ENCODE data around the gene ADCY9. TPM values are rescaled to one million over a fixed set of nuclear protein-coding genes. Genes with fewer than 3 reads are reported as not detected.

The ADCY9 gene
- total RNA-seq, 1 experiment from 2014 or later = 11.5 TPM

DNA sequence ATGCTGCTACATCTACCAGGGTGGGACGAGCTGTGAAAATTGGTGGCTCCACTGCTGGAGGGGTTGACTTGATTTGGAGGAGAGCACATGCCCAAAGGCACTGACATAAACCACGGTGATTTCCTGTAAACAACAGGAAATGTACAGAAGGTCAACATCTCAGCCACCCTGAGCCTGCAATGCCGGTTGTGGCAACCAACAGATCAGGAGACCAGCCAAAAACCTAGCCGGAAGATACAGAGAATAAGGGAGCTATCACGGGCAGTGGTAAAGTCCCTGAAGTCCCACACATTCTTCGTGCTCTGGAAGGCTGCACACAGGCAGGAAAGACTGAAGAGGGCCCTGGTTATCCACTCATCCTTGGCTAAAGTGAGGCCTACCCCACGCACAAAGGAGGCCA is 56.2 kb downstream of the ADCY9 start:
- H3K27me3 Mint-ChIP-seq (ENCODE audit: low read depth) = no peaks in the 10 kb centered on the region
- CTCF ChIA-PET = no interaction called here
- ATAC-seq = no peak
- peaks cover 10% of the 10 kb centered on the region; the same call in 1 of the 2 replicates for H3K36me3 Mint-ChIP-seq
- H3K4me3 Mint-ChIP-seq = no peak overlapping the region
- POLR2A ChIA-PET = no interaction called here
- no peak overlapping the region for H3K27ac Mint-ChIP-seq
- DNase-seq (ENCODE audit: low spot score) = no peak
- TF ChIP-seq ETV6 (CRISPR knock-in tag; IDR thresholded peaks at IDR 0.05) (no peak), MXD4 (CRISPR knock-in tag; IDR thresholded peaks at IDR 0.05; ENCODE audit: borderline replicate concordance) (no peak), GRHL2 (CRISPR knock-in tag; IDR thresholded peaks at IDR 0.05; ENCODE audit: insufficient replicate concordance, severe bottlenecking) (no peak), GTF2I (CRISPR knock-in tag; conservative IDR thresholded peaks at IDR 0.05) (no peak)
- TF ChIP-seq, protein P1, sequence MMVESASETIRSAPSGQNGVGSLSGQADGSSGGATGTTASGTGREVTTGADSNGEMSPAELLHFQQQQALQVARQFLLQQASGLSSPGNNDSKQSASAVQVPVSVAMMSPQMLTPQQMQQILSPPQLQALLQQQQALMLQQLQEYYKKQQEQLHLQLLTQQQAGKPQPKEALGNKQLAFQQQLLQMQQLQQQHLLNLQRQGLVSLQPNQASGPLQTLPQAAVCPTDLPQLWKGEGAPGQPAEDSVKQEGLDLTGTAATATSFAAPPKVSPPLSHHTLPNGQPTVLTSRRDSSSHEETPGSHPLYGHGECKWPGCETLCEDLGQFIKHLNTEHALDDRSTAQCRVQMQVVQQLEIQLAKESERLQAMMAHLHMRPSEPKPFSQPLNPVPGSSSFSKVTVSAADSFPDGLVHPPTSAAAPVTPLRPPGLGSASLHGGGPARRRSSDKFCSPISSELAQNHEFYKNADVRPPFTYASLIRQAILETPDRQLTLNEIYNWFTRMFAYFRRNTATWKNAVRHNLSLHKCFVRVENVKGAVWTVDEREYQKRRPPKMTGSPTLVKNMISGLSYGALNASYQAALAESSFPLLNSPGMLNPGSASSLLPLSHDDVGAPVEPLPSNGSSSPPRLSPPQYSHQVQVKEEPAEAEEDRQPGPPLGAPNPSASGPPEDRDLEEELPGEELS (CRISPR knock-in tag; IDR thresholded peaks at IDR 0.05) = no peak
- peaks cover 38% of the 10 kb centered on the region for H3K9me3 Mint-ChIP-seq
- peaks cover 13% of the 10 kb centered on the region for H3K4me1 Mint-ChIP-seq

DNA sequence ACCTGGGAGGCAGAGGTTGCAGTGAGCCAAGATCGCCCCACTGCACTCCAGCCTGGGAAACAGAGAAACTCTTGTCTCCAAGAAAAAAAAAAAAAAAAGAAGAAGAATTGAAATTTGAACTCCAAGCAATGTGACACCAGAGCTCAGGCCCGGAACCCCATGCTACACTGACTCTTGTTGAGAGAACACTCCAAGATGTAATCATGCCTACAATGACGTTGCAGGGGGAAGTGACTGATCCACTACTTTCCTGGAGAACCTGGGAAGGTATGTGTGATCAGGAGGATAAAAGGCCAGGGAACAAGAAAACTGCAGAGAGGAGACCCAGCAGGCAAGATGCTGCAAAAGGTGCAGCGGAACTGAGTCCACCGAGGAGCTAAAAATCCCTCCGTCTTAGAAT is 57.9 kb downstream of the ADCY9 start:
- peaks cover 10% of the 10 kb centered on the region; the same call in 1 of the 2 replicates for H3K36me3 Mint-ChIP-seq
- no peak overlapping the region for H3K4me3 Mint-ChIP-seq
- ATAC-seq = no peak
- H3K27ac Mint-ChIP-seq = no peak overlapping the region
- H3K4me1 Mint-ChIP-seq = peaks cover 20% of the 10 kb centered on the region
- ChIA-PET CTCF (interaction anchor here (2.1 kb wide), 1 partner anchor 196 kb away, joined by 5 read pairs; no protein-coding TSS in a partner anchor), POLR2A (no interaction called here)
- H3K27me3 Mint-ChIP-seq (ENCODE audit: low read depth) = no peaks in the 10 kb centered on the region
- peaks cover 32% of the 10 kb centered on the region for H3K9me3 Mint-ChIP-seq
- DNase-seq (ENCODE audit: low spot score) = no peak
- TF ChIP-seq, protein P2, sequence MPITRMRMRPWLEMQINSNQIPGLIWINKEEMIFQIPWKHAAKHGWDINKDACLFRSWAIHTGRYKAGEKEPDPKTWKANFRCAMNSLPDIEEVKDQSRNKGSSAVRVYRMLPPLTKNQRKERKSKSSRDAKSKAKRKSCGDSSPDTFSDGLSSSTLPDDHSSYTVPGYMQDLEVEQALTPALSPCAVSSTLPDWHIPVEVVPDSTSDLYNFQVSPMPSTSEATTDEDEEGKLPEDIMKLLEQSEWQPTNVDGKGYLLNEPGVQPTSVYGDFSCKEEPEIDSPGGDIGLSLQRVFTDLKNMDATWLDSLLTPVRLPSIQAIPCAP (CRISPR knock-in tag; IDR thresholded peaks at IDR 0.05) = no peak
- TF ChIP-seq FOXK1 (CRISPR knock-in tag; IDR thresholded peaks at IDR 0.05) (no peak), ZNF671 (CRISPR knock-in tag; IDR thresholded peaks at IDR 0.05) (no peak), JAZF1 (CRISPR knock-in tag; IDR thresholded peaks at IDR 0.05) (no peak), CREB1 (CRISPR knock-in tag; IDR thresholded peaks at IDR 0.05) (no peak), CBFB (CRISPR knock-in tag; IDR thresholded peaks at IDR 0.05; ENCODE audit: low read depth) (no peak), ZNF317 (CRISPR knock-in tag; IDR thresholded peaks at IDR 0.05; ENCODE audit: borderline replicate concordance, low read depth) (no peak), ZNF396 (CRISPR knock-in tag; IDR thresholded peaks at IDR 0.05; ENCODE audit: borderline replicate concordance) (no peak), RELA (CRISPR knock-in tag; IDR thresholded peaks at IDR 0.05; ENCODE audit: borderline replicate concordance) (no peak), ZNF416 (CRISPR knock-in tag; IDR thresholded peaks at IDR 0.05) (no peak)
- TF ChIP-seq, protein P3, sequence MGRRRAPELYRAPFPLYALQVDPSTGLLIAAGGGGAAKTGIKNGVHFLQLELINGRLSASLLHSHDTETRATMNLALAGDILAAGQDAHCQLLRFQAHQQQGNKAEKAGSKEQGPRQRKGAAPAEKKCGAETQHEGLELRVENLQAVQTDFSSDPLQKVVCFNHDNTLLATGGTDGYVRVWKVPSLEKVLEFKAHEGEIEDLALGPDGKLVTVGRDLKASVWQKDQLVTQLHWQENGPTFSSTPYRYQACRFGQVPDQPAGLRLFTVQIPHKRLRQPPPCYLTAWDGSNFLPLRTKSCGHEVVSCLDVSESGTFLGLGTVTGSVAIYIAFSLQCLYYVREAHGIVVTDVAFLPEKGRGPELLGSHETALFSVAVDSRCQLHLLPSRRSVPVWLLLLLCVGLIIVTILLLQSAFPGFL (CRISPR knock-in tag; IDR thresholded peaks at IDR 0.05; ENCODE audit: borderline replicate concordance) = no peak
- TF ChIP-seq, protein P4, sequence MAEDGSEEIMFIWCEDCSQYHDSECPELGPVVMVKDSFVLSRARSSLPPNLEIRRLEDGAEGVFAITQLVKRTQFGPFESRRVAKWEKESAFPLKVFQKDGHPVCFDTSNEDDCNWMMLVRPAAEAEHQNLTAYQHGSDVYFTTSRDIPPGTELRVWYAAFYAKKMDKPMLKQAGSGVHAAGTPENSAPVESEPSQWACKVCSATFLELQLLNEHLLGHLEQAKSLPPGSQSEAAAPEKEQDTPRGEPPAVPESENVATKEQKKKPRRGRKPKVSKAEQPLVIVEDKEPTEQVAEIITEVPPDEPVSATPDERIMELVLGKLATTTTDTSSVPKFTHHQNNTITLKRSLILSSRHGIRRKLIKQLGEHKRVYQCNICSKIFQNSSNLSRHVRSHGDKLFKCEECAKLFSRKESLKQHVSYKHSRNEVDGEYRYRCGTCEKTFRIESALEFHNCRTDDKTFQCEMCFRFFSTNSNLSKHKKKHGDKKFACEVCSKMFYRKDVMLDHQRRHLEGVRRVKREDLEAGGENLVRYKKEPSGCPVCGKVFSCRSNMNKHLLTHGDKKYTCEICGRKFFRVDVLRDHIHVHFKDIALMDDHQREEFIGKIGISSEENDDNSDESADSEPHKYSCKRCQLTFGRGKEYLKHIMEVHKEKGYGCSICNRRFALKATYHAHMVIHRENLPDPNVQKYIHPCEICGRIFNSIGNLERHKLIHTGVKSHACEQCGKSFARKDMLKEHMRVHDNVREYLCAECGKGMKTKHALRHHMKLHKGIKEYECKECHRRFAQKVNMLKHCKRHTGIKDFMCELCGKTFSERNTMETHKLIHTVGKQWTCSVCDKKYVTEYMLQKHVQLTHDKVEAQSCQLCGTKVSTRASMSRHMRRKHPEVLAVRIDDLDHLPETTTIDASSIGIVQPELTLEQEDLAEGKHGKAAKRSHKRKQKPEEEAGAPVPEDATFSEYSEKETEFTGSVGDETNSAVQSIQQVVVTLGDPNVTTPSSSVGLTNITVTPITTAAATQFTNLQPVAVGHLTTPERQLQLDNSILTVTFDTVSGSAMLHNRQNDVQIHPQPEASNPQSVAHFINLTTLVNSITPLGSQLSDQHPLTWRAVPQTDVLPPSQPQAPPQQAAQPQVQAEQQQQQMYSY (CRISPR knock-in tag; IDR thresholded peaks at IDR 0.05) = no peak
- TF ChIP-seq, protein P5, sequence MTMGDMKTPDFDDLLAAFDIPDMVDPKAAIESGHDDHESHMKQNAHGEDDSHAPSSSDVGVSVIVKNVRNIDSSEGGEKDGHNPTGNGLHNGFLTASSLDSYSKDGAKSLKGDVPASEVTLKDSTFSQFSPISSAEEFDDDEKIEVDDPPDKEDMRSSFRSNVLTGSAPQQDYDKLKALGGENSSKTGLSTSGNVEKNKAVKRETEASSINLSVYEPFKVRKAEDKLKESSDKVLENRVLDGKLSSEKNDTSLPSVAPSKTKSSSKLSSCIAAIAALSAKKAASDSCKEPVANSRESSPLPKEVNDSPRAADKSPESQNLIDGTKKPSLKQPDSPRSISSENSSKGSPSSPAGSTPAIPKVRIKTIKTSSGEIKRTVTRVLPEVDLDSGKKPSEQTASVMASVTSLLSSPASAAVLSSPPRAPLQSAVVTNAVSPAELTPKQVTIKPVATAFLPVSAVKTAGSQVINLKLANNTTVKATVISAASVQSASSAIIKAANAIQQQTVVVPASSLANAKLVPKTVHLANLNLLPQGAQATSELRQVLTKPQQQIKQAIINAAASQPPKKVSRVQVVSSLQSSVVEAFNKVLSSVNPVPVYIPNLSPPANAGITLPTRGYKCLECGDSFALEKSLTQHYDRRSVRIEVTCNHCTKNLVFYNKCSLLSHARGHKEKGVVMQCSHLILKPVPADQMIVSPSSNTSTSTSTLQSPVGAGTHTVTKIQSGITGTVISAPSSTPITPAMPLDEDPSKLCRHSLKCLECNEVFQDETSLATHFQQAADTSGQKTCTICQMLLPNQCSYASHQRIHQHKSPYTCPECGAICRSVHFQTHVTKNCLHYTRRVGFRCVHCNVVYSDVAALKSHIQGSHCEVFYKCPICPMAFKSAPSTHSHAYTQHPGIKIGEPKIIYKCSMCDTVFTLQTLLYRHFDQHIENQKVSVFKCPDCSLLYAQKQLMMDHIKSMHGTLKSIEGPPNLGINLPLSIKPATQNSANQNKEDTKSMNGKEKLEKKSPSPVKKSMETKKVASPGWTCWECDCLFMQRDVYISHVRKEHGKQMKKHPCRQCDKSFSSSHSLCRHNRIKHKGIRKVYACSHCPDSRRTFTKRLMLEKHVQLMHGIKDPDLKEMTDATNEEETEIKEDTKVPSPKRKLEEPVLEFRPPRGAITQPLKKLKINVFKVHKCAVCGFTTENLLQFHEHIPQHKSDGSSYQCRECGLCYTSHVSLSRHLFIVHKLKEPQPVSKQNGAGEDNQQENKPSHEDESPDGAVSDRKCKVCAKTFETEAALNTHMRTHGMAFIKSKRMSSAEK (CRISPR knock-in tag; IDR thresholded peaks at IDR 0.05; ENCODE audit: borderline replicate concordance) = no peak
- TF ChIP-seq, protein P6, sequence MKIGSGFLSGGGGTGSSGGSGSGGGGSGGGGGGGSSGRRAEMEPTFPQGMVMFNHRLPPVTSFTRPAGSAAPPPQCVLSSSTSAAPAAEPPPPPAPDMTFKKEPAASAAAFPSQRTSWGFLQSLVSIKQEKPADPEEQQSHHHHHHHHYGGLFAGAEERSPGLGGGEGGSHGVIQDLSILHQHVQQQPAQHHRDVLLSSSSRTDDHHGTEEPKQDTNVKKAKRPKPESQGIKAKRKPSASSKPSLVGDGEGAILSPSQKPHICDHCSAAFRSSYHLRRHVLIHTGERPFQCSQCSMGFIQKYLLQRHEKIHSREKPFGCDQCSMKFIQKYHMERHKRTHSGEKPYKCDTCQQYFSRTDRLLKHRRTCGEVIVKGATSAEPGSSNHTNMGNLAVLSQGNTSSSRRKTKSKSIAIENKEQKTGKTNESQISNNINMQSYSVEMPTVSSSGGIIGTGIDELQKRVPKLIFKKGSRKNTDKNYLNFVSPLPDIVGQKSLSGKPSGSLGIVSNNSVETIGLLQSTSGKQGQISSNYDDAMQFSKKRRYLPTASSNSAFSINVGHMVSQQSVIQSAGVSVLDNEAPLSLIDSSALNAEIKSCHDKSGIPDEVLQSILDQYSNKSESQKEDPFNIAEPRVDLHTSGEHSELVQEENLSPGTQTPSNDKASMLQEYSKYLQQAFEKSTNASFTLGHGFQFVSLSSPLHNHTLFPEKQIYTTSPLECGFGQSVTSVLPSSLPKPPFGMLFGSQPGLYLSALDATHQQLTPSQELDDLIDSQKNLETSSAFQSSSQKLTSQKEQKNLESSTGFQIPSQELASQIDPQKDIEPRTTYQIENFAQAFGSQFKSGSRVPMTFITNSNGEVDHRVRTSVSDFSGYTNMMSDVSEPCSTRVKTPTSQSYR (CRISPR knock-in tag; IDR thresholded peaks at IDR 0.05) = no peak
- TF ChIP-seq, protein P7, sequence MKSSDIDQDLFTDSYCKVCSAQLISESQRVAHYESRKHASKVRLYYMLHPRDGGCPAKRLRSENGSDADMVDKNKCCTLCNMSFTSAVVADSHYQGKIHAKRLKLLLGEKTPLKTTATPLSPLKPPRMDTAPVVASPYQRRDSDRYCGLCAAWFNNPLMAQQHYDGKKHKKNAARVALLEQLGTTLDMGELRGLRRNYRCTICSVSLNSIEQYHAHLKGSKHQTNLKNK (CRISPR knock-in tag; IDR thresholded peaks at IDR 0.05) = no peak
